C4-2B (cell line): Measurements from ENCODE around the gene SMPX.

Experiments
- ZFX ChIP-seq: fragments of 450-650 bp; IDR thresholded peaks from 2 replicates; pipeline ENCODE4 v1.6.1; 2017
- TF ChIP-seq, protein P1 (sequence below): fragments of 450-650 bp; conservative IDR thresholded peaks from 2 replicates; pipeline ENCODE4 v1.5.1; 2017; ENCODE audit warnings: mild to moderate bottlenecking

DNA sequence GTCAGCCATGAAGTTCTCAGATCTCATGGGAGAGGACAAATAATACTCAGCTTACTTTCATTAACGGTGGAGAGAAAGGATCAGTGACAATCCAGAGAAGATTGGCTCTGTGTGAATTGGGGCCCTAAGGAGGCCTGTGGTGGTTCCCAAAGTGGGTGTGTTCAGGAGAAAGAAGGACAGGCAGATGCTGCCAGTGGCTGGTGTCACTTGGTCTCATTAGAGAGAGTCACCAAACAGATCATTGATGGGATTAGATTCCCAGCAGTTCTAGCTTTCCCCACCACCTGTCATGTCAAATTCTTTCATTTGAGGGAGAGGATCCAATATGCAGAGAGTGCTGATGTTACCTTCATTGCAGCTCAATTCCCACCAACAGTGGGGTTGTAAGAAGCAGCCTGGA lies 8.0 kb downstream of the SMPX start:
- TF ChIP-seq, protein P1, sequence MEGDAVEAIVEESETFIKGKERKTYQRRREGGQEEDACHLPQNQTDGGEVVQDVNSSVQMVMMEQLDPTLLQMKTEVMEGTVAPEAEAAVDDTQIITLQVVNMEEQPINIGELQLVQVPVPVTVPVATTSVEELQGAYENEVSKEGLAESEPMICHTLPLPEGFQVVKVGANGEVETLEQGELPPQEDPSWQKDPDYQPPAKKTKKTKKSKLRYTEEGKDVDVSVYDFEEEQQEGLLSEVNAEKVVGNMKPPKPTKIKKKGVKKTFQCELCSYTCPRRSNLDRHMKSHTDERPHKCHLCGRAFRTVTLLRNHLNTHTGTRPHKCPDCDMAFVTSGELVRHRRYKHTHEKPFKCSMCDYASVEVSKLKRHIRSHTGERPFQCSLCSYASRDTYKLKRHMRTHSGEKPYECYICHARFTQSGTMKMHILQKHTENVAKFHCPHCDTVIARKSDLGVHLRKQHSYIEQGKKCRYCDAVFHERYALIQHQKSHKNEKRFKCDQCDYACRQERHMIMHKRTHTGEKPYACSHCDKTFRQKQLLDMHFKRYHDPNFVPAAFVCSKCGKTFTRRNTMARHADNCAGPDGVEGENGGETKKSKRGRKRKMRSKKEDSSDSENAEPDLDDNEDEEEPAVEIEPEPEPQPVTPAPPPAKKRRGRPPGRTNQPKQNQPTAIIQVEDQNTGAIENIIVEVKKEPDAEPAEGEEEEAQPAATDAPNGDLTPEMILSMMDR: no peak
- TF ChIP-seq ZFX: no peak
